HG03520 (cell line): ENCODE measurements around the gene PSD2.
A peak's percentile ranks its signal among the peaks of the same experiment; 100 is the strongest.

Experiments used
- ATAC-seq: cut with Tn5 transposase; IDR thresholded peaks from one replicate; pipeline ENCODE4 v1.9.1; 2021; ENCODE audit warnings: mild to moderate bottlenecking, moderate library complexity; ENCODE audit not compliant: unreplicated experiment

Gene PSD2

DNA sequence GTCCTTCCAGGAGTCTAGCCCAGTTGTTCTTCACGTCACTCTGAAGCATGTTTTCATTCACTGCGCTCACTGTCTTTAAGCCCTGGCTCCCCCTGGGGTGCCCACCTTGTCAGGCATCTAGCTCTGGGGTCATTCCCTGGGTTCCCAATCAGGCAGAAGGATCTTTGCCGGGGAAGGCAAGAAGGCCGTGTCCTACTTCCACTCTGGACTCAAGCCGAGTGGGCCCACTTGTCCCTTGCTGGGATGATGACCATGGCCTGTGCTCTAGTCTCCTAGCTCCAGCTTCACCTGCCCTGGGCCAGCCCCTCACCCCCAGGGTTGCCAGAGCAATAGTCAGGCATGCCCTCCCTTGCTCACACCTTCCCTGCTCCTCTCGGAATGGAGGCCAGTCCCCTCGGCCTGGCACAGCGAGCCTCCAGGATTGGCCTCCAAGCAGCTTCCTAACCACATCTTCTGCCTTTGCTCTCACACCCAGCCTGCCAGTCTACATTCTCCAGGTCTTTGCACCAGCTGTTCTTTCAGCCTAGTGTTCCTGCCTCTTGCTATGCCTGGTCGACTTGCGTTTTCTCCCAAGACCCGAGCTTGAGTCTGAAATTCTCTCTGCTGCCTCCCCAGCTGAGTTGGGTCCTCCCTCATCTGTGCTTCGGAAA is 32.2 kb upstream of the PSD2 start:
- ATAC-seq, result no peak

DNA sequence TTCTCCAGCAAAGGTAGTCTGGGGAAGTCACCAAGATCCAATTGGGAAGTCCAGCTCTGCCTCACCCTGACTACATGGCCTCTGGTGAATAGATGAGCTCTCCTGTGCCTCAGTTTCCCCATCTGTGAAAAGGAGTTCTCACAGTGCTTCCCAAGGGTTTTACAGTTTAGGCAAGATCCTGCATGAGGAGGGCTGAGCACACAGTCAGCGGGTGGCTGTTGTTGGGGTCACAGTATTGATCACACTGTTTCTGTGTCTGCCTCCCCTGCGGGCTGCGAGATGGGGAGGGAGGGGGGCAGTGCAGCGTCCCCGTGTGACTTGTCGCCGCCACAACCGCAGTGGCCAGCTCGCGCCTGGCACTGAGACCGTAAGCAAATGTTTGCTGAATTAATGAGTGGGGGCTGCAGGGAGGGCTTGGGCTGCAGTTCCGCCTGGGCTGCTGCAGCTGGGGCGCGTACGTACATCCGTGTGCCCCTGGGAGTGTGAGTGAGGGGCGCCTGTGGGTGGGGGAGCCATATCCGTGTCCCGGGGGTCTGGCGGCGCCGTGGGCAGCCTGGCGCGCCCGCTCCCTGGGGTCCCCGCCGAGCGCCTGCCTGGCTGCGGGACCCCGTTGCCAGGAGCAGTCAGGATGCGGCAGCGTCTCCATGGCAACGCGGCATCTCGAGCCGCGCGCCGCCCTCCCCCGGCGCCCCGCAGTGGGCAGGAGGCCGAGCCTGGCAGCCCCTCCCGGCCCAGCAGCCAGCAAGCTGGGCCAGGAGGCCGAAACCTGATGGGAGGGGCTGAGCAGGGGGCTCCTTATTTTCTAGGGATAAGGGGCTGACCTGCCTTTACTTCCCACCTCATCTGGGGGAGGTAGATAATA is 31.4 kb upstream of the PSD2 start:
- ATAC-seq, result no peak

DNA sequence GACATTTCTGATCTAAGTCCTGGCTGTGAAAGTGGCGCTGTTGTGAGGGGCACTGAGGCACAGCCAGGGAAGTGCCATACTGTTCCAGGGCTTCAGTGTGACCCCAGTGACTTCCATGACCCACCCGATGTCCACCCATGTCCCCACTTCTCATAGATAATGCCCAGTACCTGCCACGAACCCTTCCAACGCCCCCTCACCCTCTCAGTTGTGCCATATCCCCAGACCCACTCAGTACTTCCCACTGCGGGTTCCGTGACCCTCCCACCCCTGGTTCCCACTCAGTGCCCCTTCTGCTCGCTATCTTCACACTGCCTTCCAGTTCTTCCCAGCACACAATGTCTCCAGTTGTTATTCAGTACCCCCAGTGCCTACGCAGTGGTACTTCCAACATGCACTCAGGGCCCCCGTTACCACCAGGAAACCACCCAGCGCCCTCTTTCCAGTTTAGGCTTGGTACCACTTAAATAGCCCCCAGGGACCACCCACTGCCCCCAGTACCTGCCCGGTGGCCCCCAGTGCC is 30.7 kb upstream of the PSD2 start:
- no peak for ATAC-seq

DNA sequence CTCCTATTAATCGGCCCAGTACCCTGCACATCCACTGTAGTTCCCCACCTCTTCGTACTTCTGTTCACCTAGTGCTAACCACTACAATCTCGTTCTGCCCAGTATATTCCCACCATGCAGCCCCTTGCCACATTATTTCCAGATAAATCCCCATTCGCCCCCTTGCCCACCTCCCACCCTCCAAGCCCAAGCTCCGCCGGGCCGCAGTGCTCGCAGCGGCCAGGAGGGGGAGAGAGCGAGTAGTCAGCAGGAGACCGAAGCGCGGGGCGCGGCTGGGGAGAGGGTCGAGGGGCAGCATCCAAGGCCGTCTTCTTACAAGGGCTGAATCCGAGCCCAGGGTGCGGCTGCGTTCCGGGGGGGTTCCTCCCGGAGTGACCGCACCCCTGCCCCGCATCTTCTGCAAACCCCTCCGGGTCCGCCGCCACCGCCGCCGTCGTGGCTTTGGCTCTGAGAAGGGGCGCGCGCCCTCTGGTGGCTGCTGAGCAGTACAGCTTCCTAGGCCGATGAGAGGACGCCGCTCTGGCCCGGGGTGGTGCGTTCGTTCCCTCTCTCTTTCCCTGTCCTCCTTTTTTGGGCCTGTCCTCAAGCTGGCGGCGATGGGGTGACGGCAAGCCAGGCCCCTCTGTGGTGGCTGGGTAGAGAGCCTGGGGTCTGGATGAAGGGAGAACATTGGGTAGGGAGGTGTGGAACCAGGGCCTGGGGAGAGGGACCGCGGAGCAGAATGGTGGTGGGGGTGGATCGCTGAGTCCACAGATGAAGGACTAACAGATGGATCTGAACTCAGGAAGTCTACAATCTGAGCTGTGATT is 30.0 kb upstream of the PSD2 start:
- peak; percentile 81 for ATAC-seq

DNA sequence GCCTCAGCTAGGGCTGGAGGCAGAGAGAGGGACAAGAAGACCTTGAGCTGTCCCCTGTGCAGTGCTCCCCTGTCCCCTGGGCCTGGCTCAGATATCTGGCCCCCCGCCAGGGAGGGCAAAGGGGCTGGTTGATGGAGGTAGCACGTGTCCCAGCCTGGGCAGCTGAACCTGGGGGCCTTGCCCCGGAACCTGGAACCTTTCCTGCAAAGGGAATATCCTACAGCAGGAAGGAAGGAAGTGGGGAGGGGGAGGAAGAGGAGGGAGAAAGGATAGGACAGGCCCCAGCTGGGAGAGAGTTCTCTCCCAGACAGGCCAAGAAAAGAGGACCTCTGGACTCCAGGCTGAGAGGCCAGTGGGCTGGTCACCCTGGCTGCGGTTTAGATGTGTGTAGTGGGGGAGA is 27.6 kb upstream of the PSD2 start:
- ATAC-seq, result no peak

DNA sequence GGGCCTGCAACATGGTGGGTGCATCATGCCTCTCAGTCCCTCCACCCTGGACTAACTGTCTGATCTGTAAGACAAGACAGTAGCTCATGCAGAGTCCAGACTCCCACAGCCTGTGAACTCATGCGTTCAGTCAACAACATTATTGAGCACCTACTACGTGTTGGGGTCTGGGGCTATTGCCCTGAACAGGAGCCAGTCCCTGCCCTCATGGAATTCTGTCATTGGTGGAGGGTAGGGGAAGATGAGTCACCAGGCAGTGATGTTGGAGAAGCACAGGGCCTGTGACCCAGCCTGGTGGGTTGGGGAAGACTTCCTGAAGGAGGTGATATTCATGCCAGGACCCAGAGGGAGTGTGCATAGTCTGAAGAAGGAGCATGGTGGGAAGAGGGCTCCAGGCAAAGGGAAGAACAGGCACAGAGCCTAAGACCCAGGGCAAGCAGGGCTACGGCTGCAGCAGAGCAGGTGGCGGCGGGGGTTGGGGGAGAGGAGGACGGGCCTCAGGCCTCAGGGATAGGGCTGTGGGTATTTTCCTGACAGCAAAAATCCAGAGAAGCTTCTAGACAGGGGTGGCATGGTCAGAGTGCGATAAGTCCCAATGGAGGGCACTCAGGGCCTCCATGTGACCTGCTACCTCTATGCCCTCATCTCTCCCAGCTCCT is 26.7 kb upstream of the PSD2 start:
- ATAC-seq, result no peak

DNA sequence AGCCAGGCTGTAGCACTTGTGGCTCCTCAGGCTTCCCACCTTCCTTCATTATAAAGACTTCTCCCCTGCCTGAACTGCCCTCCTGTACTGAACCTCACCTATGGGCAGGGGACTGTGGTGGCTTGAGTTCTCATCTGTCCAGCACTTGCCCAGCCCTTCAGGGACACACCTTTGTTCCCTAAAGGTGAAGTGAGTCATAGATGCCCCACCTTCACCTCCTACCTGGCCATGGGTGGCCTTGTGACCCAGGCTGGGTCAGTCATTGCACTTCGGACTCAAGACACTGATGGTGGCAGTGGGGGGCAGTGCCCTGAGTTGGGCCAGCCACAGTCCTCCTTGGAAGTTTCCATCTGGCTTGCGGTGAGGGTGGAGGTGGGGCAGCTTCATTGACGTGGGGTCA is 26.1 kb upstream of the PSD2 start:
- no peak for ATAC-seq

DNA sequence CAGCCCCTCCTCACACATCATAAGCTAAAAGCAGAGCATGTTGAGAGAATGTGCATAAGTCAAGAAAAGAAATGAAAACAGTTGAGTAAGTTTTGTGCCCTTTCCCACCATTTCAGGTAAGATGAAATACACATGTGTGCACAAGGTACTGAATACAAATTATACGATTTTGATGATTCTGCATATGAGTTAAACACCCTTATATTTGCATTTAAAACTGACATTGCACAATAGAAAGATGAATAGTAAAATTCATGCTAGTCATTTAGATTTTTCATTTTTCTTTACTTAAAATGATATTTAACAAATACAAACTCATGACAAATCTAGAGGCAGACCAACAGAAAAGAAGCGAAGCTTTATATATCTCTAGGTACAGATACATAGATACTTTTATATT is 24.9 kb upstream of the PSD2 start:
- ATAC-seq, result no peak

DNA sequence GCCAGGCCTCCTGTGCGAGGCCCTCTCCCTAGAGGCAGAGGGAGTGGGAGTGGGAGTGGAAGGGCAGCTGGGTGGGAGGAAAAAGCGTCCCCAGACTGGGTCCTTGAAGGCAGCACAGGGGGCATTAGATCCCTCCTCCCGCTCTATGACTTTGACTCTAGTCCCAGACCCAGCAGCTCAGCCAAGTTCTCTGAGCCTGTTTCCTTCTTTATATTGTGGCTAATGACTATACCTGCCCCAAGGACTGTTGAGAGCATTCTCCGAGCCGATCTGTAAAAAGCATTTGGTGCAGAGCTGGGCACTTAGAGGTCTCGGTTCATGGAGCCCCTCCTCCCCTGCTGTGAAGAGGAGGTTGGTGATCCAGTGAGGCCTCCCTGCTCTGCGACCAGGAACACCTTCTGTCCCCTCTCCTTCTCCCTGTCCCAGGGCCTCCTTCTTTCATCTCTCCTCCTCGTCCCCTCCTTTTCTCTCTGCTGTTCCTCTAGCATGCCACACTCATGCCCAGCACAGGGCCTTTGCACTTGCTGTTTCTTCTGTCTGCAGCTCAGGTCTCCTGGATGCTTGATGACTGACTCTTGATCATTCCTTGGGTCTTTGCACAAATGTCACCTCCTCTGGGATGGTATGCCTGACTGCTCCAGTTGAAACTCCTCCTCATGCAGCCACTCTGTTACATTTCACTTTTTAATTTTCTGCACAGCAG is 23.4 kb upstream of the PSD2 start:
- no peak for ATAC-seq

DNA sequence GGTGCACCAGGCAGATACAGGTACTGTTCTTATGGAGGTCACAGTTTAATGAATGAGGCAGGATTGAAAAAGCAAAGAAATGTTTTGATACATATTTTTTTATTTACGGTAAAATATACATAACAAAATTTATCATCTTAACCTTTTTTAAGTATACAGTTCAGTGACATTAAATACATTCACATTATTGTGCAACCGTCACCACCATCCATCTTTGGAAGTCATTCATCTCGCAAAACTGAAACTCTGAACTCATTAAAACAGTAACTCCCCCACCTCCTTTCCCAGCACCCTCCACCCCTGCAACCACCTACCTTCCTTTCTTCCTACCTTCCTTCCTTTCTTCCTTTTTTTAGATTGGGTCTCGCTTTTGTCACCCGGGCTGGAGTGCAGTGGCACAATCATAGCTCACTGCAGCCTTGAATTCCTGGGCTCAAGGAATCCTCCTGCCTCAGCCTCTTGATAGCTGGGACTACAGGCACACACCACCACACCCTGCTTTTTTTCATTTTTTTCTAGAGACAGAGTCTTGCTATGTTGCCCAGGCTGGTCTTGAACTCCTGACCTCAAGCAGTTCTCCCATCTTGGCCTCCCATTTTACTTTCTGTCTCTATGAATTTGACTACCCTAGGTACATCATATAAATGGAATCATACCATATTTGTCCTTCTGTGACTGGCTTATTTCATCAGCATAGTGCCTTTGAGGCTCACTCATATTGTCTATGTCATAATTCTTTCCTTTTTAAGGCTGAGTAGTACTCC is 22.5 kb upstream of the PSD2 start:
- ATAC-seq, result no peak

DNA sequence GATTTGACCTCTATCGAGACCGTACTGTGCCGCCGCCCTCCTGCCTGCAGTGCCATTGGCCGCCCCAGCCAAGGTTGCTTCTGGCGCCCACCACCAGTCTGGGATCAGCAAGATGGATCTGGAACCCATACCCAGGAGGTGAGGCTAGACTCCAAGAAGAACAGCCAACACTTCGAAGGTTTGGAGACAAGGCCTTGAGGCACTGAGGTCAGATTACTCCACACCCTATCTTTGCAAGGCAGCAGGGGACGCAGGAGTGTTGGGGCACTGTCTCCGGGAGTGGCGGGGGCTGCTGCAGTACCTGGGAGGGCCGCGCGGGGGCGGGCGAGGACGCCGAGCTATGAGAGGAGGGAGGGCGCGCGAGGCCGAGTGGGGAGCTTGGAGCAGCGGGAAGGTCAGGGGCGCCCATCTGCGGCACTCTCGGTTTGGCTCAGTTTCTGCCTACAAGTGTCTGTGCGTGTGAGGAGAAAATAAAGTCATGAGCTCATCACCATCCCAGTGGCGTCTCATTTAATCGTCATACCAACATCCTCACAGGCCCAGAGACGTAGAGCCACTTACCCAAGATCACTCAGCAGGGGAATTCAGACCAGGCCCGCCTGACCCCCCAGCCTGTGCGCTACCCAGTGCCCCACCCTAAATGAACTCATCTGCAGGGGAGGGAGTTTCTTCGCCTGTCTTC is 20.5 kb upstream of the PSD2 start:
- ATAC-seq, result peak; percentile 87

DNA sequence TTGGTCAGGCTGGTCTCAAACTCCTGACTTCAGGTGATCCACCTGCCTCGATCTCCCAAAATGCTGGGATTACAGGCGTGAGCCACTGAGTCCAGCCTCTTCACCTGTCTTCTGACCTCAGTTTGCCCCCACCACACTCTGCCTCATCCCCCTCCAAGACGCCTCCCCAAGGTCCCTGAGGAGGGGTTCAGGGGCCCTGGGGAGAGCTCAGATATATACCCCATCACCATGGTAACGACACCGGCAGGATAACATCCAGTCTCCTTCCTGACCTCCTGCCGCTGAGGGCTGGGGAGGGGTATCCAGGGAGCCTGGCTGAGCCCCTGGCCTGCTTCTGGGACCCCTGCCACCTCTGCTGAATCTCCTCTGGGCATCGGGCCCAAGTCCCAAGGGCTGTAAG is 19.7 kb upstream of the PSD2 start:
- no peak for ATAC-seq

DNA sequence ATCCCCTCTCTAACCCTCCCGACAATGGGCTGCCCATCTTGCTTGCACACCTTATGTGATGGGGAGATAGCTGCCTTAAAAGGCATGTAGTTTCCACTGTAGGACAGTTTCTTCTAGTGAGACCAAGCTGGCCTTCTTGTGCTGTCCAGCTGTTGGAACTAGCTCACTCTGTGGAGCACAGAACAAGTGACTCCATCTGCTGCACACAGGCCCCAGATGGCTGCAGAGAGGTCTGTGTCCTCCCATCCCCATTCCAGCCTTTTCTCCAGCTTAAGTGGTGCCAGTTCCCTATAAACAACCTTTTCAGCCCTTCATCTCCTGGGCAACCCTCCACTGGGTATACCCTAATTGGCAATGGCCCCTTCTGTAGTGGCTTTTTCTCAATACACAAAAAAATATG is 18.7 kb upstream of the PSD2 start:
- ATAC-seq, result no peak

DNA sequence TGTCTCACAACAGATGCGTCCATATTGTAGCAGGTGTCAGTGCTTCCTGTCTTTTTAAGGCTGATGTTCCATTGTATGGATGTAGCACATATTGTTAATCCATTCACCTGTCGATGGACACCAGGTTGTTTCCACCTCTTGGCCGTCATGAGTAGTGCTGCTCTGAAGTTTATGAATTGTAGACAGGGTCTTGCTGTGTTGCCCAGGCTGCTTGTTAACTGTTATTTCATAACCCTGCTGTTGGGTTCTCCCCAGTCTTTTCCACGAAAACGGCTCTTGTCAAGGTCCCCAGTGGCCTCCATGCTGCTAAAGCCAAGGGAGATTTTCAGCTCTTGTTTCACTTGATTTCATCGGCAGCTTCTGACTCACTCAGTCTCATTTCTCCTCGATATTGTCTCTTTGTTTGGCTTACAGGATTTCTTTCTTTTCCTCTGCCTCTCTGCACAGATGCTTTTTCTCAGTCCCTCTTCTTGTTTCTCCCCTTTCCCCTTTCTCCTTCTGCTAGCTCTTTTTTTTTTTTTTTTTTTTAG is 12.1 kb upstream of the PSD2 start:
- no peak for ATAC-seq

DNA sequence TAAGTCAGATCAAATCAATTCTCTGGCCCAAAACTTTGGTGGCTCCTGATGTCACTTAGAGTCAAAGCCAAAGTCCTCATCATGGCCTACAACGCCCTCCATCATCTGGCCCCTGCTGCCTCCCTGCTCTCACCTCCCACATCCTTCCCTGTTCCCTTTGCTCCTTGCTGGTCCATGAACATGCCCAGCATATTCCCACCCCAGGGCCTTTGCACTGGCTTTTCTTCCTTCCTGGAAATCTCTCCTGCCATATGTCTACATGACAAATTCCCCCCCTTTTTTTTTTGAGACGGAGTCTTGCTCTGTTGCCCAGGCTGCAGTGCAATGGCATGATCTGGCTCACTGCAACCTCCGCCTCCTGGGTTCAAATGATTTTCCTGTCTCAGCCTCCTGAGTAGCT is 11.1 kb upstream of the PSD2 start:
- no peak for ATAC-seq

DNA sequence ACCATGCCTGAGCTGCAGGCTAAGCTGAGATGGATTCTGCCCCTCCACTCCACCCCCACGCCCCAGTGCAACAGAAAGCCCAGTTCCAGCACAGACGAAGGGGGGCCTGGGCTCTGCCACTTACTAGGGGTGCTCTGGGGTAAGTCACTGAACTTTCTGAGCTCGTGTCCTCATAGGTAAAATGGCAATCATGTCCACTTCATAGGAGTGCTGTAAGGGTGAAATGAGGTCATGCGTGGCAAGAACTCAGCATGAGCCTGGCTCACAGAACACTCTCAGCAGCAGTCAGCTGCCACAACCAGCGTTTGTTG is 8.4 kb upstream of the PSD2 start:
- no peak for ATAC-seq

DNA sequence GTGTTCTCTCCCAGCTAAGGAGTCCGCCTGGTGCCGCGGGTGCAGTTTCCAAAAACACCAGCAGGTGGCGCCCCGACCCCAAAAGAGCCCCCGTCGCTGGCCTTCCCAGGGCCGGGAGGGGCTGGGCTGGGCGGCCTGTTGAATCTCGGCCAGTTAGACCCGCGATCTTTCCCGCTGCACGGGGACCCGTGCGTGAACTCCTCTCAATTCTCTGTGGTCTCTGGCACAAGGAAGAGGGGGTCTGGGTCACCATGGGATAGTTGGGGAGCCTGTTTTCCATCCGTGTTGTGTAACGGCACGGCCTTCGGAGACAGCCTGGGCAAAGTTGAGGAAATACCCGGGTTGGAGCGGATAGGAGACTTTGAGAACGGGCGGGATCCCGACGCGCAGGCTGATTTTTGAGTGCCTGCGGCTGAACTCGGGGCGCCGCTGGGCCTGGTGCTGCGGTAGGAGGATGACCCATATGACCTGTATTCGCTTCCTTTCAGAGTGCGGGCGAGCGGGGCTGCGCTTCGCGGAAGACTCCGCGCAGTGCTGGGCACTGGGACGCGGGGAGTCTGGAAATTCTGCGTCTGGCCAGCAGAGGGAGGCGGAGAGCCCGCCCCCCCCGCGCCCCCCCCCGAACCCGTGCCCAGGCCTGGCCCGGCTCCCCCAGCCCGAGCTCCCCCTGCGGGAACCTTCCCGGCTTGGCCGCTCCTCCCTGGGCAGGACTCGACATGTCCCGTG is 7.9 kb upstream of the PSD2 start:
- peak; percentile 52 for ATAC-seq

DNA sequence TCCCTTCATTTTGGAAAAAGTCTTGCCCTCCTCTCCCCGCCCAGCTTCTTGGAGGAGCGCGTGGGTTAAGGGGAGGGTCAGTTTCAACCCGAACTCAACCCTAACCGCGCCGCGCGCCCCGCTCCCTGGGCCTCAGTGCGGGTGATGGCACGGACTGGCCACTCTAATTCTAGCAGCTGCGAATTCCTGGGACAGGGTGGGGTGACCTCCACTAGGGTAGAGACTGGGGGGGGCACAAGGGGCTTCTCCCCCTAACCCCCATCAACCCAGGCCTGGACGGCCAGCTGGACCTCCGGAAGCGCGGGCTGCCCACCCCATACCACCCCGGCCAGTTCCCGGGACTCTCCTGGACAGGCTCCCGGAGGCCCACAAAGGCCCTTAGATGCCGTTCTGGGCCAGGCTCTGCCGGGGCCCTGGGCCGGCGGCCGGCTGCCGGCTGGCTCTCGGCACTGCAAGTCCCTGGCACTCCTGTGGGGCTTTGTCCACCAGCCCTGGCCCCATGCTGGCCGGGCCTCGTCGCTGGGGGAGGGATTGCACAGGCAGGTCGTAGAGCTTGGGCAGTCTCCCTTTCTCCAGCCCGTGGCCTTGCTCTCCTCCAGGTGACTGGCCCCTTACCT is 7.2 kb upstream of the PSD2 start:
- ATAC-seq, result no peak
